ENCODE data around the gene DNMBP.

DNA sequence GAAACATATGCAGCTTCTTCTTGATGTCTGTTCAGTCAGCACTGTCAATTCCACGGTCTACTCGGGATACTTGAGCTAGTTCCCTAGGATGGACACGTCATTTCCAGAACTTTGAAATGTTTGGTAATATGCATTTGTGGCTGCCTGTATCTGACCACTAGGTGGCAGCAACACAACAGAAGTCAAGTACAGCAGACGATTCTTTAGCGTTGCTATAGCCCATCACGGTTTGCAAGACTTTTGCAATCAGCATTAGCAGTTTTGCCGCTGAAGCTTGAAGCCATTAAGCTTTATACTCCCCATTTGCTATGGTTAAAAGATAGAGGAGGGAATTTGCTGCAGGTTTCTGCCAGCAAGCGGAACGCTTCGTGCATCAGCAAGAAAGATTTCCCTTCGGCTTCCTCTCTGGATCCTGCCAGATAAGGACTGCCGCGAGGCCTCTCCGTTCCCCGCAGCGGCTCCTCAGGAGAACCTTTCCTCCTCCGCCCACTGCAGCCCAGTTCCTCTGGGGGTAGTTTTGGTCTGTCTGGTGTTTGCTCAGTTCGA, 163.8 kb downstream of the DNMBP start:
- TF ChIP-seq, protein P1, sequence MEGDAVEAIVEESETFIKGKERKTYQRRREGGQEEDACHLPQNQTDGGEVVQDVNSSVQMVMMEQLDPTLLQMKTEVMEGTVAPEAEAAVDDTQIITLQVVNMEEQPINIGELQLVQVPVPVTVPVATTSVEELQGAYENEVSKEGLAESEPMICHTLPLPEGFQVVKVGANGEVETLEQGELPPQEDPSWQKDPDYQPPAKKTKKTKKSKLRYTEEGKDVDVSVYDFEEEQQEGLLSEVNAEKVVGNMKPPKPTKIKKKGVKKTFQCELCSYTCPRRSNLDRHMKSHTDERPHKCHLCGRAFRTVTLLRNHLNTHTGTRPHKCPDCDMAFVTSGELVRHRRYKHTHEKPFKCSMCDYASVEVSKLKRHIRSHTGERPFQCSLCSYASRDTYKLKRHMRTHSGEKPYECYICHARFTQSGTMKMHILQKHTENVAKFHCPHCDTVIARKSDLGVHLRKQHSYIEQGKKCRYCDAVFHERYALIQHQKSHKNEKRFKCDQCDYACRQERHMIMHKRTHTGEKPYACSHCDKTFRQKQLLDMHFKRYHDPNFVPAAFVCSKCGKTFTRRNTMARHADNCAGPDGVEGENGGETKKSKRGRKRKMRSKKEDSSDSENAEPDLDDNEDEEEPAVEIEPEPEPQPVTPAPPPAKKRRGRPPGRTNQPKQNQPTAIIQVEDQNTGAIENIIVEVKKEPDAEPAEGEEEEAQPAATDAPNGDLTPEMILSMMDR (IDR thresholded peaks at IDR 0.05; ENCODE audit: poor library complexity) = peak; percentile 96
- no peak for TF ChIP-seq EZH2phosphoT487 (IDR thresholded peaks at IDR 0.05; ENCODE audit: low read depth, severe bottlenecking, unreplicated experiment)

Measured in hepatocyte (in vitro differentiated cells).